Measurements from ENCODE around the gene SCO1.
A peak's percentile ranks its signal among the peaks of the same experiment; 100 is the strongest.
"Not testable (repeated sequence)": the region's sequence is repeated elsewhere in the genome, so short reads cannot be mapped to it uniquely, and the experiment has no call there.

Gene SCO1

GRCh38 chr17:10697092-10698081 lies at the start of gene SCO1, which contains the start of gene ADPRM:
Gene SCO1, minus strand, starts transcription at chr17:10697533. Its CDS starts 26 bp downstream, at chr17:10697507.
Gene ADPRM, plus strand, starts transcription at chr17:10697594. Its CDS starts 7,333 bp downstream, at chr17:10704927.
- DNase-seq, result peak; percentile 41

- no peak for DNase-seq
These were observed 47.9 kb upstream of the SCO1 start for GRCh38 chr17:10745231-10745630.

GRCh38 chr17:10744501-10745000 lies 47.2 kb upstream of the SCO1 start:
- no peak for DNase-seq

GRCh38 chr17:10743316-10744009 lies 46.1 kb upstream of the SCO1 start:
- no peak for DNase-seq

- no peak for DNase-seq
These were observed 45.1 kb upstream of the SCO1 start for GRCh38 chr17:10742431-10742830.

GRCh38 chr17:10741416-10742135 lies 44.2 kb upstream of the SCO1 start:
- DNase-seq, result no peak

GRCh38 chr17:10739386-10739785 lies 42.1 kb upstream of the SCO1 start:
- no peak for DNase-seq

GRCh38 chr17:10738521-10739258 lies 41.4 kb upstream of the SCO1 start:
- no peak for DNase-seq

GRCh38 chr17:10737736-10738135 lies 40.4 kb upstream of the SCO1 start:
- DNase-seq, result no peak

- peak; percentile 26 for DNase-seq
These were observed 39.9 kb upstream of the SCO1 start for GRCh38 chr17:10737168-10737622.

- no peak for DNase-seq
These were observed 38.5 kb upstream of the SCO1 start for GRCh38 chr17:10735821-10736220.

GRCh38 chr17:10735251-10735650 lies 37.9 kb upstream of the SCO1 start:
- DNase-seq, result no peak

GRCh38 chr17:10733666-10734065 lies 36.3 kb upstream of the SCO1 start:
- DNase-seq, result no peak

GRCh38 chr17:10732121-10732520 lies 34.8 kb upstream of the SCO1 start:
- DNase-seq, result not testable (repeated sequence)

- no peak for DNase-seq
These were observed 34.1 kb upstream of the SCO1 start for GRCh38 chr17:10731408-10731879.

GRCh38 chr17:10730247-10730646 lies 32.9 kb upstream of the SCO1 start:
- DNase-seq, result not testable (repeated sequence)

- no peak for DNase-seq
These were observed 32.2 kb upstream of the SCO1 start, which contains the start of gene TMEM220 for GRCh38 chr17:10729334-10730193. Gene TMEM220, minus strand, starts transcription at chr17:10730023. Its CDS starts 172 bp downstream, at chr17:10729851.

- DNase-seq, result no peak
These were observed 31.1 kb upstream of the SCO1 start for GRCh38 chr17:10728331-10728892.

GRCh38 chr17:10727192-10727591 lies 29.9 kb upstream of the SCO1 start:
- no peak for DNase-seq

GRCh38 chr17:10726196-10726595 lies 28.9 kb upstream of the SCO1 start:
- no peak for DNase-seq
